DND-41 (cell line): Measurements from ENCODE around the gene PDPK1.
A peak's percentile ranks its signal among the peaks of the same experiment; 100 is the strongest.

ENCODE experiments used
- ATAC-seq: fragments of 200-7000 bp; cut with Tn5 transposase; 3 replicates; pipeline ENCODE4 v1.9.1; 2021; ENCODE audit warnings: low read depth; ENCODE audit not compliant: insufficient read depth
- DNase-seq: peaks from one replicate; pipeline ENCODE4 v3.0.0-alpha.2; 2020
- H2AFZ ChIP-seq: 2 replicates; pipeline ENCODE4 v1.6.0; 2012; ENCODE audit warnings: low read depth, low read length
- H3K27ac ChIP-seq: 2 replicates; pipeline ENCODE4 v1.5.1; 2012; ENCODE audit warnings: low read length, inconsistent platforms
- H3K27me3 ChIP-seq: fragments of 200-600 bp; sonication (generic); 2 replicates; pipeline ENCODE4 v1.6.0; 2012; ENCODE audit warnings: low read length, mild to moderate bottlenecking, inconsistent platforms; ENCODE audit not compliant: insufficient read depth, poor library complexity
- H3K36me3 ChIP-seq: 2 replicates; pipeline ENCODE4 v1.5.1; 2012; ENCODE audit warnings: low read length, inconsistent platforms; ENCODE audit not compliant: insufficient read depth
- H3K4me1 ChIP-seq: 2 replicates; pipeline ENCODE4 v1.5.1; 2012; ENCODE audit warnings: mild to moderate bottlenecking, low read length; ENCODE audit not compliant: insufficient read depth
- H3K4me2 ChIP-seq: 2 replicates; pipeline ENCODE4 v1.6.0; 2012; ENCODE audit warnings: mild to moderate bottlenecking, moderate library complexity, low read length, inconsistent platforms; ENCODE audit not compliant: insufficient read depth
- H3K4me3 ChIP-seq, 2 experiments: fragments of 200-600 bp in 1 of 2; shearing (Covaris generic) in 1 of 2; 2 replicates each; pipeline ENCODE4 v1.5.1; 2012 to 2016; ENCODE audit warnings: inconsistent platforms in 2 of 2, low read length in 2 of 2, mild to moderate bottlenecking in 2 of 2, low read depth in 1 of 2, moderate library complexity in 1 of 2
- H3K79me2 ChIP-seq: 2 replicates; pipeline ENCODE4 v1.6.0; 2012; ENCODE audit warnings: low read length, inconsistent platforms; ENCODE audit not compliant: insufficient read depth
- H3K9ac ChIP-seq: 2 replicates; pipeline ENCODE4 v1.6.0; 2012; ENCODE audit warnings: low read depth, mild to moderate bottlenecking, inconsistent platforms, low read length, moderate library complexity
- H3K9me3 ChIP-seq: 2 replicates; pipeline ENCODE4 v1.5.1; 2012; ENCODE audit warnings: low read length, moderate library complexity, mild to moderate bottlenecking, inconsistent platforms; ENCODE audit not compliant: insufficient read depth, severe bottlenecking
- H4K20me1 ChIP-seq: 2 replicates; pipeline ENCODE4 v1.6.0; 2012; ENCODE audit warnings: low read length; ENCODE audit not compliant: insufficient read depth
- EZH2 ChIP-seq: IDR thresholded peaks from 3 replicates; pipeline ENCODE4 v1.6.1; 2012; ENCODE audit warnings: borderline replicate concordance, low read depth, mild to moderate bottlenecking, moderate library complexity, low read length, inconsistent platforms; ENCODE audit not compliant: severe bottlenecking
- TF ChIP-seq, protein P1 (sequence below): IDR thresholded peaks from 2 replicates; pipeline ENCODE4 v1.5.1; 2012; ENCODE audit warnings: borderline replicate concordance, low read length, moderate library complexity, mild to moderate bottlenecking; ENCODE audit not compliant: poor library complexity, severe bottlenecking; ENCODE audit errors: extremely low read depth

Gene PDPK1

DNA sequence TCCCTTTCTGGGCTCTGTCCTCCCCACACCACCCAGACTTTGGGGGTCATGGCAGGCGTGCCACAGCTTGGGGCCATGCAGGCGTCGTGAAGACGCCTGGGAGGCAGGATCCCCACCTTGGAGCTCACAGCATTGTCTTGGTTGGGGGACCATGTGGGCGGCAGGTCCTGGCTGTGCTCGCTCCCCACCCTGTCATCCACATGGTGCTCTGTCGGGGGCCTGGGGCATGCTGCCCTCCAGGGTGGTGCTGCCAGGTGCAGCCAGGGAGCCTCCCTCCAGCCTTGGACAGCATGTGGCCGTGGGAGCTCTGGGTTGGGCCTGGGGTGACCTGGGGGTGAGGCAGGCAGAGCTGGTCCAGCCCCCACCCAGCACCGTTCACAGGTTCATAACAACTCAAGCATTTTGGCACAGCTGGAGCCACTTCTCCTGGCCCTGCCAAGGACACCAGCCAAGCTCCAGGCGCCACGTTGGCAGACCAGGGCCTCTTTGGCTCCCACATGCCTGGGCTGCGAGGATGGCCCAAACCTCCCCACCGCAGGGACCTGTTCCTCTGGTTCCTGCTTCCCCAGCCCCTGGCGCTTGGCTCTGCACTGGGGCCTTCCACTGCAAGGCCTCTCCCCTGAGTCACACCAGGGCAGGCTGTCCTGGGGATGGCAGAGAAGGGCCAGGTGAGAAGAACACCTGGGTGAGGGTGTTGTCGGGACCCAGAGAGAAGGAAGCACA, 39.1 kb upstream of the PDPK1 start:
- DNase-seq = no peak
- Histone ChIP-seq H3K36me3 (peaks cover 61% of the 10 kb centered on the region), H3K9ac (no peak overlapping the region), H3K4me3 (no peak overlapping the region), H3K4me2 (no peak overlapping the region), H2AFZ (no peak overlapping the region), H3K27ac (no peak overlapping the region), H3K79me2 (0 out of 2 replicates have a peak, but pooled peaks cover 3% of the 10 kb centered on the region), H3K27me3 (no peaks in the 10 kb centered on the region), H3K4me1 (peaks cover 11% of the 10 kb centered on the region), H3K9me3 (no peaks in the 10 kb centered on the region), H4K20me1 (peaks cover 30% of the 10 kb centered on the region)
- TF ChIP-seq, protein P1, sequence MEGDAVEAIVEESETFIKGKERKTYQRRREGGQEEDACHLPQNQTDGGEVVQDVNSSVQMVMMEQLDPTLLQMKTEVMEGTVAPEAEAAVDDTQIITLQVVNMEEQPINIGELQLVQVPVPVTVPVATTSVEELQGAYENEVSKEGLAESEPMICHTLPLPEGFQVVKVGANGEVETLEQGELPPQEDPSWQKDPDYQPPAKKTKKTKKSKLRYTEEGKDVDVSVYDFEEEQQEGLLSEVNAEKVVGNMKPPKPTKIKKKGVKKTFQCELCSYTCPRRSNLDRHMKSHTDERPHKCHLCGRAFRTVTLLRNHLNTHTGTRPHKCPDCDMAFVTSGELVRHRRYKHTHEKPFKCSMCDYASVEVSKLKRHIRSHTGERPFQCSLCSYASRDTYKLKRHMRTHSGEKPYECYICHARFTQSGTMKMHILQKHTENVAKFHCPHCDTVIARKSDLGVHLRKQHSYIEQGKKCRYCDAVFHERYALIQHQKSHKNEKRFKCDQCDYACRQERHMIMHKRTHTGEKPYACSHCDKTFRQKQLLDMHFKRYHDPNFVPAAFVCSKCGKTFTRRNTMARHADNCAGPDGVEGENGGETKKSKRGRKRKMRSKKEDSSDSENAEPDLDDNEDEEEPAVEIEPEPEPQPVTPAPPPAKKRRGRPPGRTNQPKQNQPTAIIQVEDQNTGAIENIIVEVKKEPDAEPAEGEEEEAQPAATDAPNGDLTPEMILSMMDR = no peak
- TF ChIP-seq EZH2 = no peak
- ATAC-seq = no peak

DNA sequence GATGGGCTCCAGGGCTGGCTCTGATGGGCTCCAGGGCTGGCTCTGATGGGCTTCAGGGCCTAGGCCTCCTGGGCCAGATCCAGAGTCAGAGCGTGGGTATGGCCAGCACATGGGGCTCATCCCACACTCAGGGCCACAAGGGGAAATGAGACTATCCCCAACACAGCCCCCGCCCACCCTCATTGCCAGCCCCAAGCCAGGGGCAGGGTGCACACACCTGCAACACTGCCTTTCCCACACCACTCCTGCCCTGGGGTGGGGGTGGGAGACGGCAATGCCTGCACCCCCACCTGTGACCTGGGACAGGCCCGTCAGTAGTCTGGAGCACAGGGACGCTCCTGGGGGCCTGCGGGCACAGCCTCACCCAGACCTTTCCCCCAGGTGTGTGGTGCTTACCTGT, 38.4 kb upstream of the PDPK1 start:
- DNase-seq = no peak
- Histone ChIP-seq H2AFZ (no peak overlapping the region), H3K4me3 (no peak overlapping the region), H3K4me1 (peaks cover 11% of the 10 kb centered on the region), H3K79me2 (no peaks in the 10 kb centered on the region), H3K27ac (no peak overlapping the region), H3K9ac (no peak overlapping the region), H3K9me3 (no peaks in the 10 kb centered on the region), H3K4me2 (no peak overlapping the region), H3K27me3 (no peaks in the 10 kb centered on the region), H3K36me3 (peaks cover 61% of the 10 kb centered on the region), H4K20me1 (peaks cover 29% of the 10 kb centered on the region)
- ATAC-seq = no peak
- TF ChIP-seq, protein P1 = no peak
- no peak for TF ChIP-seq EZH2

DNA sequence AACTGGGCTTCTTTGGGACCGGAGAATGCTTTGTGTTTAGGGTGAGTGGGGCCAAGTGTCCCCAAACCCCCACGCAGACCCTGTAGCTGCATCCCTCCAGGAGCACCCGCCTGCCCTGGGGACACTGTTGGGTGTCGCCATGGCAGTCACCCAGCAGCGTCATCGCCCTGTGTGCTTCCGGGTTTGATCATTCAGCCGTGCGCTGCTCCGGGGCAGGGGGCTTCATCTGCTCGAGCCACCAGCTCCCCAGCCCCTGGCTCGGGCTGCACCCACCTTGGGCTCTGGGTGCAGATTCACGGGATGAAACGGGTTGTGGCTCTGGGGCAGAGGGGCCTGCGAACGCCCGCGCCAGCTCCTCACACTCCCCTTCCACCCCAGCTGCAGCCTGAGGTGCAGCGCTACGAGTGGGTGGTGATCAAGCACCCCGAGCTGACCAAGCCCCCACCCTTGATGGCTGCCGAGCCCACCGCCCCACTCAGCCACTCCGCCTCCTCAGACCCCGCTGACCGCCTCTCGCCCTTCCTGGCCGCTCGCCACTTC, 37.9 kb upstream of the PDPK1 start:
- no peaks in the 10 kb centered on the region for H3K27me3 ChIP-seq
- DNase-seq (no peak), ATAC-seq (no peak)
- no peak overlapping the region for H3K9ac ChIP-seq
- H3K27ac ChIP-seq = no peak overlapping the region
- no peak overlapping the region for H3K4me2 ChIP-seq
- no peaks in the 10 kb centered on the region for H3K79me2 ChIP-seq
- H3K4me1 ChIP-seq = peaks cover 11% of the 10 kb centered on the region
- no peaks in the 10 kb centered on the region for H3K9me3 ChIP-seq
- H2AFZ ChIP-seq = no peak overlapping the region
- H4K20me1 ChIP-seq = peaks cover 29% of the 10 kb centered on the region
- H3K36me3 ChIP-seq = peaks cover 61% of the 10 kb centered on the region
- no peak overlapping the region for H3K4me3 ChIP-seq
- TF ChIP-seq EZH2 = no peak
- TF ChIP-seq, protein P1 = no peak

DNA sequence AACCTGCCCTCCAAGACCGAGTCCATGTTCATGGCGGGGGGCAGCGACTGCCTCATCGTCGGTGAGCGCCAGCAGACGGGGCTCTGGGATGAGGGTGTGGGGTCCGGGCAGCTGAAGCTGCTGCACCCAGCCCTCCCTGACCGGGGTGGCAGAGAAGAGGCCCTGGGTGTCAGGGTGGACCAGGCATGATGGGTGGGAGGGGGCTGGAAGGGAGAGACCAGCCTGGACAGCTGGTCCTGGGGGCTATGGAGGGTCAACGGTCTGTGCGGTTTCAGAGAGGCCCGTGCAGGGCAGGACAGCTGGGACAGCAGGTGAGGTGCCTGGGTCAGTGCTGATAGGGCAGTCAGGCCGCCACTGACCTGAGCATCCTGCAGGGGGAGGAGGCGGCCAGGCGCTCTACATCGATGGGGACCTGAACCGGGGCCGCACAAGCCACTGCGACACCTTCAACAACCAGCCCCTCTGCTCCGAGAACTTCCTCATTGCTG, 37.3 kb upstream of the PDPK1 start:
- Histone ChIP-seq H3K4me3 (no peak overlapping the region), H4K20me1 (peaks cover 29% of the 10 kb centered on the region), H3K27ac (no peak overlapping the region), H3K4me1 (peaks cover 11% of the 10 kb centered on the region), H2AFZ (no peak overlapping the region), H3K9ac (no peak overlapping the region), H3K79me2 (no peaks in the 10 kb centered on the region), H3K9me3 (no peaks in the 10 kb centered on the region), H3K36me3 (peaks cover 61% of the 10 kb centered on the region), H3K4me2 (peak overlapping the region; percentile 32; the same call in 1 of the 2 replicates), H3K27me3 (no peaks in the 10 kb centered on the region)
- ATAC-seq = no peak
- TF ChIP-seq EZH2 = no peak
- DNase-seq = no peak
